Endodermal cell (in vitro differentiated cells): Measurements from ENCODE around the gene TREX2. TPM values are rescaled to one million over a fixed set of nuclear protein-coding genes. Genes with fewer than 3 reads are reported as not detected.

Experiments used
- DNase-seq: peaks from one replicate; pipeline ENCODE4 v3.0.0-alpha.2; 2017
- H3K27ac ChIP-seq: 2 replicates; pipeline ENCODE4 v1.5.1; 2013; ENCODE audit warnings: mild to moderate bottlenecking, low read depth, low read length, moderate library complexity
- H3K27me3 ChIP-seq: 2 replicates; pipeline ENCODE4 v1.6.1; 2013; ENCODE audit warnings: mild to moderate bottlenecking, low read length, moderate library complexity; ENCODE audit not compliant: insufficient read depth, control insufficient read depth, poor library complexity, severe bottlenecking
- H3K36me3 ChIP-seq: 2 replicates; pipeline ENCODE4 v1.7.0; 2013; ENCODE audit warnings: mild to moderate bottlenecking, low read length, moderate library complexity; ENCODE audit not compliant: control insufficient read depth, insufficient read depth
- H3K4me1 ChIP-seq: one replicate; pipeline ENCODE4 v1.7.0; 2013; ENCODE audit warnings: low read length; ENCODE audit not compliant: control insufficient read depth, insufficient read depth
- H3K4me3 ChIP-seq: 2 replicates; pipeline ENCODE4 v1.5.1; 2013; ENCODE audit warnings: mild to moderate bottlenecking, low read length, moderate library complexity
- H3K9ac ChIP-seq: 2 replicates; pipeline ENCODE4 v1.6.1; 2013; ENCODE audit warnings: mild to moderate bottlenecking, low read length, moderate library complexity; ENCODE audit not compliant: poor library complexity, severe bottlenecking; ENCODE audit errors: extremely low read depth
- H3K9me3 ChIP-seq: 2 replicates; pipeline ENCODE4 v1.6.1; 2013; ENCODE audit warnings: mild to moderate bottlenecking, low read length, moderate library complexity; ENCODE audit not compliant: control insufficient read depth
- H3K27ac Mint-ChIP-seq: 2 replicates; pipeline ENCODE4 v1.8.0; 2020; ENCODE audit warnings: mixed read lengths
- H3K27me3 Mint-ChIP-seq: 2 replicates; pipeline ENCODE4 v1.8.0; 2021; ENCODE audit warnings: mild to moderate bottlenecking, mixed read lengths; ENCODE audit not compliant: insufficient read depth
- H3K36me3 Mint-ChIP-seq: 2 replicates; pipeline ENCODE4 v1.8.0; 2020; ENCODE audit warnings: low read depth, mixed read lengths
- H3K4me1 Mint-ChIP-seq: 2 replicates; pipeline ENCODE4 v1.8.0; 2020; ENCODE audit warnings: mixed read lengths
- H3K4me3 Mint-ChIP-seq: 2 replicates; pipeline ENCODE4 v1.8.0; 2020; ENCODE audit warnings: mild to moderate bottlenecking, moderate library complexity, mixed read lengths
- H3K9me3 Mint-ChIP-seq: 2 replicates; pipeline ENCODE4 v1.8.0; 2020; ENCODE audit warnings: mild to moderate bottlenecking, mixed read lengths
- WGBS, 2 experiments: methylation state at CpG; one replicate each; pipeline versions ENCODE4 v1.1.5 to v1.1.7; 2013; ENCODE audit warnings: missing lambda C conversion rate in 2 of 2, mixed read lengths in 1 of 2; ENCODE audit not compliant: insufficient coverage in 1 of 2, insufficient read length in 1 of 2; 5-methylcytosine and 5-hydroxymethylcytosine counted together
- total RNA-seq, 2 donors: library from RNA; stranded (reverse); fragmentation: NEBNext Ultra II Directional in 1 of 2; extraction: Animal tissue kit (Norgen Biotek cat#: 25700) in 1 of 2; gene quantifications; 2 replicates in 1 of 2; 3 replicates in 1 of 2; pipeline ENCODE4 v1.2.1, GENCODE V29; 2021
- TF ChIP-seq, protein P1 (sequence below): fragments of 200-600 bp; sonication (generic); conservative IDR thresholded peaks from 2 replicates; pipeline ENCODE4 v1.5.0; 2021; ENCODE audit warnings: antibody characterized with exemption, mild to moderate bottlenecking

Gene TREX2
- total RNA-seq, 2 donors from 2014 or later, result 0.35 to 0.70 TPM

DNA sequence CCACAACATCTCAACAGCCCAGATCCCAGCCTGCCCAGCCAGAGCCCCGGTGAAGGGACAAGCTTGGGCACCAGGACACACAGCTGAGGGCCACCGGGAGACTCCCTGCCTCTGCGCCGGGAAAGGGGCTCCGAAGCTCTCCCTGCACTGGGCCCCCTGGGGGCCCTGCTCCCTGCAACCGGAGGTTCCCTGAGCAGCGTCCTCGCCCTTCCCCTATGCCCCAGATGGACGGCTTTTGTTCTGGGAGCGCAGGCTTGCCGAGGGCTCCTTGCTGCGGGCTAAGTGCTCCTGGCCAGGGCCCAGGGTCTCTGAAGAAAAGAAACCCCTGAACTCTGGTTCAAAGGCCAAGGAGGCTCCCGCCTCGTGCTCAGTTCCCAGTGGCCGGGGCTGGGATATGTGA lies 35.5 kb downstream of the TREX2 start:
- DNase-seq, result no peak
- no peak overlapping the region for H3K27ac Mint-ChIP-seq
- Histone ChIP-seq H3K36me3 (no peaks in the 10 kb centered on the region), H3K27me3 (peaks cover 22% of the 10 kb centered on the region), H3K4me1 (no peaks in the 10 kb centered on the region), H3K9me3 (no peaks in the 10 kb centered on the region), H3K4me3 (no peak overlapping the region), H3K9ac (no peak overlapping the region), H3K27ac (no peak overlapping the region)
- peak overlapping the region; percentile 52 for H3K4me3 Mint-ChIP-seq
- H3K27me3 Mint-ChIP-seq, result peaks cover 31% of the 10 kb centered on the region
- H3K9me3 Mint-ChIP-seq, result peaks cover 65% of the 10 kb centered on the region
- 90% methylated on average over 13 of the region's 15 CpGs; no CpG with 5 or more reads in 1 of the 2 experiments for WGBS, 2 experiments
- no peaks in the 10 kb centered on the region for H3K36me3 Mint-ChIP-seq
- no peaks in the 10 kb centered on the region for H3K4me1 Mint-ChIP-seq
- TF ChIP-seq, protein P1, sequence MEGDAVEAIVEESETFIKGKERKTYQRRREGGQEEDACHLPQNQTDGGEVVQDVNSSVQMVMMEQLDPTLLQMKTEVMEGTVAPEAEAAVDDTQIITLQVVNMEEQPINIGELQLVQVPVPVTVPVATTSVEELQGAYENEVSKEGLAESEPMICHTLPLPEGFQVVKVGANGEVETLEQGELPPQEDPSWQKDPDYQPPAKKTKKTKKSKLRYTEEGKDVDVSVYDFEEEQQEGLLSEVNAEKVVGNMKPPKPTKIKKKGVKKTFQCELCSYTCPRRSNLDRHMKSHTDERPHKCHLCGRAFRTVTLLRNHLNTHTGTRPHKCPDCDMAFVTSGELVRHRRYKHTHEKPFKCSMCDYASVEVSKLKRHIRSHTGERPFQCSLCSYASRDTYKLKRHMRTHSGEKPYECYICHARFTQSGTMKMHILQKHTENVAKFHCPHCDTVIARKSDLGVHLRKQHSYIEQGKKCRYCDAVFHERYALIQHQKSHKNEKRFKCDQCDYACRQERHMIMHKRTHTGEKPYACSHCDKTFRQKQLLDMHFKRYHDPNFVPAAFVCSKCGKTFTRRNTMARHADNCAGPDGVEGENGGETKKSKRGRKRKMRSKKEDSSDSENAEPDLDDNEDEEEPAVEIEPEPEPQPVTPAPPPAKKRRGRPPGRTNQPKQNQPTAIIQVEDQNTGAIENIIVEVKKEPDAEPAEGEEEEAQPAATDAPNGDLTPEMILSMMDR, result no peak

DNA sequence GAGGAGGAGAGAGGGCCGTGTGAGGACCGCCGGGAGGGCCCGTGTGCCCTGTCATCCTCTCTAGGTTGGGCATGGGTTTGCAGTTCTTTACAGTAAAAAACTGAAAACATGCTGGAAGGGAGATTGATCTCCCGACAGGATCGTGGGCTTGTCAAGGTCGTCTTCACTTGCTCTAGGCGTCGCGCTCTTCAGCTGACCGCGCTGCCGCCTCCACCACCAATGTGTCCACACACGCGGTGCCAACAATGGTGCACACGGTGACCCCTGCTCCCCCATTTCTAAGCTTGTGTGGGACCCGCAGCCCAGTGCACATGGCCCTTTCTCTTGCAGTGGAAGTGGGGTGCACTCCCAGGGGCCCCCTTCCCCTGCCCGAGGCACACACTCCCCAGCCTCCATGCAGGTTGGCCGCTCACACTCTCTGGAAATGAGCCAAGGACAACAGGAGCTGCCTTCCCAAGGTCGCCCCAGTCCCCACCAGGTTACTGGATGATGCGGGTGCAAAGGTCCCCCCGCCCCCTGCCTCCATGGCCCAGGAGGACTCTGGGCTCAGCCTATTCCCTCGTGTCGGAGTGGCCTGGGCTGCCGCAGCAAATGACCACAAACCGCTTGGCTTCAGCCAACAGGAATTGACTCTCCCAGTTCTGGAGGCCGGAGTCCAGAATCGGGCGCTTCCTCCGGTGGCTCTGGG lies 36.3 kb downstream of the TREX2 start:
- Mint-ChIP-seq H3K4me3 (no peak overlapping the region), H3K27me3 (peaks cover 33% of the 10 kb centered on the region), H3K27ac (no peak overlapping the region), H3K9me3 (peaks cover 66% of the 10 kb centered on the region), H3K36me3 (no peaks in the 10 kb centered on the region), H3K4me1 (no peaks in the 10 kb centered on the region)
- H3K36me3 ChIP-seq, result no peaks in the 10 kb centered on the region
- DNase-seq, result no peak
- TF ChIP-seq, protein P1, result no peak
- no peak overlapping the region for H3K9ac ChIP-seq
- H3K4me1 ChIP-seq, result no peaks in the 10 kb centered on the region
- 92 to 97% methylated on average over 6 to 28 of the region's 30 CpGs for WGBS, 2 experiments
- no peak overlapping the region for H3K27ac ChIP-seq
- H3K27me3 ChIP-seq, result peaks cover 22% of the 10 kb centered on the region
- no peaks in the 10 kb centered on the region for H3K9me3 ChIP-seq
- no peak overlapping the region for H3K4me3 ChIP-seq

DNA sequence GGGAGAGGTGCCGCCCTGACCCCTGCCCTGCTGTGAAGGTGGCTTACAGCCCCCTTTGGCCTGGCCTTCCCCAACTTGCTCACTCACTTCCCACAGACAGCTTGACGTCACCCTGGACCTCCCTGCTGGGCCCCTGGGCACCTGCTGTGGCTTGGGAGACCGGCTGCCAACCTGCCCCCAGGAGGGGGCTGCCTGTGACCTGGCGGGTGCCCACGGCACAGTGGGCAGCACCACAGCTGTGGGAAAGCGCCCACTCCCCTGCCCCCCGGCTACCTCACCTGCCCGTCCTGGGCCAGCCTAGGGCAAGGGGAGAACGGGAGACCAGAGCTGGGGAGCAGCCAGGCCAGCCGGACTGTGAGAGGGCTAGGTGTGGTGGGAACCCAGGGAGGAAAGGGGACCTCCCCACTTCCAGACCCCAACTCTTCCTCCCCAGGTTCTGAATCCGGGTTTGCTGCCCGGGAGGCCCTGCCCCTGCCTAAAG lies 36.9 kb downstream of the TREX2 start:
- 60 to 86% methylated on average over 1 to 10 of the region's 12 CpGs for WGBS, 2 experiments
- Histone ChIP-seq H3K9me3 (no peaks in the 10 kb centered on the region), H3K4me3 (no peak overlapping the region), H3K9ac (no peak overlapping the region), H3K27ac (no peak overlapping the region), H3K27me3 (peaks cover 22% of the 10 kb centered on the region), H3K36me3 (no peaks in the 10 kb centered on the region), H3K4me1 (no peaks in the 10 kb centered on the region)
- no peak overlapping the region for H3K27ac Mint-ChIP-seq
- peaks cover 63% of the 10 kb centered on the region for H3K9me3 Mint-ChIP-seq
- peaks cover 33% of the 10 kb centered on the region for H3K27me3 Mint-ChIP-seq
- TF ChIP-seq, protein P1, result no peak
- no peaks in the 10 kb centered on the region for H3K36me3 Mint-ChIP-seq
- H3K4me1 Mint-ChIP-seq, result no peaks in the 10 kb centered on the region
- DNase-seq, result no peak
- H3K4me3 Mint-ChIP-seq, result no peak overlapping the region
